HepG2 (cell line): Measurements from ENCODE around the gene ADGRF4.

Source experiments
- FOXK2 ChIP-seq: fragments of 450-650 bp; IDR thresholded peaks from 2 replicates; pipeline ENCODE4 v1.6.1; 2016
- SETDB1 ChIP-seq: sonication (generic); formaldehyde crosslinking; IDR thresholded peaks from 2 replicates; pipeline ENCODE4 v1.5.1; 2020; ENCODE audit warnings: missing genetic modification reagents, mild to moderate bottlenecking, borderline replicate concordance
- SMYD3 ChIP-seq: sonication (generic); formaldehyde crosslinking; IDR thresholded peaks from 2 replicates; pipeline ENCODE4 v1.8.1; 2023; ENCODE audit warnings: mild to moderate bottlenecking, missing genetic modification reagents
- ZNF24 ChIP-seq: fragments of 450-650 bp; IDR thresholded peaks from 2 replicates; pipeline ENCODE4 v1.6.1; 2017; ENCODE audit warnings: antibody characterized with exemption, mild to moderate bottlenecking
- ZNF431 ChIP-seq: sonication (generic); formaldehyde crosslinking; IDR thresholded peaks from 2 replicates; pipeline ENCODE4 v1.9.0; 2022; ENCODE audit warnings: missing genetic modification reagents, low read depth, mild to moderate bottlenecking, borderline replicate concordance
- ZNF660 ChIP-seq: sonication (generic); formaldehyde crosslinking; IDR thresholded peaks from 2 replicates; pipeline ENCODE4 v1.5.1; 2020; ENCODE audit warnings: mild to moderate bottlenecking, low read depth, missing genetic modification reagents, borderline replicate concordance
- ZNF704 ChIP-seq: sonication (generic); formaldehyde crosslinking; IDR thresholded peaks from 2 replicates; pipeline ENCODE4 v1.8.1; 2023; ENCODE audit warnings: mild to moderate bottlenecking, inconsistent platforms, moderate library complexity, missing genetic modification reagents, borderline replicate concordance
- ZNF891 ChIP-seq: sonication (generic); formaldehyde crosslinking; IDR thresholded peaks from 2 replicates; pipeline ENCODE4 v1.5.0; 2020; ENCODE audit warnings: mild to moderate bottlenecking, missing genetic modification reagents
- TF ChIP-seq, protein P1 (sequence below): sonication (generic); formaldehyde crosslinking; IDR thresholded peaks from 2 replicates; pipeline ENCODE4 v1.4.0; 2020; ENCODE audit warnings: missing genetic modification reagents

DNA sequence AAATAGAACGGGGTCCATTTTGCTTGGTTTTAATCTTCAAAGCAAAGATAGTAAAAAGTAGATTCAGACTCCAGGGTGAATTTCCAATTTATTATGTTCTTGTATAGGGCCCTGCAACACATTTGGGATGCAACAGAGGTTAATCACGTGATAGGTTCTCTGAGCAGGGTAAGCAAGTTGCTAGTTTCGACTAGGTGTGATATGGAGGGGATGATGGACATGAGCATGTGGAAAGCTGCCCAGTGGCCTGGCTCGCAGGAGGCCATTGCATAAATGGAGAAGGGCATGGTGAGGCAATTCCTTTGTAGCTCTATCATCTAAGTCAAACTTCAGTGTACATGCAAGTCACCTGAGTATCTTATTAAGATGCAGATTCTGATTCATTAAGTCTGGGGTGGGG lies 17.7 kb upstream of the ADGRF4 start:
- TF ChIP-seq ZNF660 (CRISPR knock-in tag) = no peak
- no peak for TF ChIP-seq ZNF431 (CRISPR knock-in tag)
- TF ChIP-seq FOXK2 = no peak
- TF ChIP-seq SETDB1 = no peak
- TF ChIP-seq ZNF891 = no peak
- TF ChIP-seq, protein P1, sequence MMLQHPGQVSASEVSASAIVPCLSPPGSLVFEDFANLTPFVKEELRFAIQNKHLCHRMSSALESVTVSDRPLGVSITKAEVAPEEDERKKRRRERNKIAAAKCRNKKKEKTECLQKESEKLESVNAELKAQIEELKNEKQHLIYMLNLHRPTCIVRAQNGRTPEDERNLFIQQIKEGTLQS = no peak
- TF ChIP-seq ZNF24 = no peak
- TF ChIP-seq SMYD3 (CRISPR knock-in tag) = no peak
- no peak for TF ChIP-seq ZNF704 (CRISPR knock-in tag)
